HG03432 (cell line): ENCODE results near the gene FNDC1.
"Not testable (repeated sequence)": the region's sequence is repeated elsewhere in the genome, so short reads cannot be mapped to it uniquely, and the experiment has no call there.

ENCODE experiments used
- ATAC-seq: cut with Tn5 transposase; IDR thresholded peaks from one replicate; pipeline ENCODE4 v1.9.1; 2021; ENCODE audit warnings: mild to moderate bottlenecking, moderate library complexity; ENCODE audit not compliant: unreplicated experiment

FNDC1 gene

GRCh38 chr6:159252955-159253508, 83.8 kb downstream of the FNDC1 start:
- peak; percentile 87 for ATAC-seq

GRCh38 chr6:159254186-159254585, 85.0 kb downstream of the FNDC1 start:
- no peak for ATAC-seq

- ATAC-seq, result no peak
Observed at GRCh38 chr6:159255434-159255951, 86.3 kb downstream of the FNDC1 start.

- no peak for ATAC-seq
Observed at GRCh38 chr6:159256128-159256527, 86.9 kb downstream of the FNDC1 start.

GRCh38 chr6:159257846-159258245, 88.6 kb downstream of the FNDC1 start:
- no peak for ATAC-seq

GRCh38 chr6:159259441-159260125, 90.4 kb downstream of the FNDC1 start:
- no peak for ATAC-seq

- ATAC-seq, result no peak
Observed at GRCh38 chr6:159260208-159260607, 91.0 kb downstream of the FNDC1 start.

- ATAC-seq, result no peak
Observed at GRCh38 chr6:159261995-159262394, 92.8 kb downstream of the FNDC1 start.

- ATAC-seq, result no peak
Observed at GRCh38 chr6:159262586-159262985, 93.4 kb downstream of the FNDC1 start.

- no peak for ATAC-seq
Observed at GRCh38 chr6:159267165-159267564, 98.0 kb downstream of the FNDC1 start.

GRCh38 chr6:159268511-159268910, 99.3 kb downstream of the FNDC1 start:
- ATAC-seq, result no peak

GRCh38 chr6:159271257-159271656, 102.1 kb downstream of the FNDC1 start:
- ATAC-seq, result no peak

GRCh38 chr6:159278626-159279025, 109.4 kb downstream of the FNDC1 start:
- no peak for ATAC-seq

GRCh38 chr6:159279790-159280277, 110.6 kb downstream of the FNDC1 start:
- ATAC-seq, result no peak

- ATAC-seq, result no peak
Observed at GRCh38 chr6:159282421-159282820, 113.2 kb downstream of the FNDC1 start.

- ATAC-seq, result not testable (repeated sequence)
Observed at GRCh38 chr6:159284661-159285060, 115.5 kb downstream of the FNDC1 start.

- no peak for ATAC-seq
Observed at GRCh38 chr6:159298840-159299239, 129.6 kb downstream of the FNDC1 start.

GRCh38 chr6:159299566-159299965, 130.4 kb downstream of the FNDC1 start:
- no peak for ATAC-seq

- no peak for ATAC-seq
Observed at GRCh38 chr6:159301277-159301676, 132.1 kb downstream of the FNDC1 start.

- no peak for ATAC-seq
Observed at GRCh38 chr6:159301810-159302593, 132.8 kb downstream of the FNDC1 start.

- ATAC-seq, result no peak
Observed at GRCh38 chr6:159302594-159302992, 133.4 kb downstream of the FNDC1 start.

GRCh38 chr6:159303159-159303558, 134.0 kb downstream of the FNDC1 start:
- ATAC-seq, result no peak
